Breast epithelium (tissue), 4 donors: ENCODE data around the gene MMP25. TPM values are rescaled to one million over a fixed set of nuclear protein-coding genes. Genes with fewer than 3 reads are reported as not detected.
"Not testable (repeated sequence)": the region's sequence is repeated elsewhere in the genome, so short reads cannot be mapped to it uniquely, and the experiment has no call there.

Experiments used
- DNase-seq, 2 donors: peaks; one replicate each; pipeline ENCODE4 v3.0.0-alpha.2; 2019; ENCODE audit warnings: low spot score in 2 of 2
- H3K27ac ChIP-seq, 2 donors: fragments of 200-600 bp; sonication (generic) in 1 of 2; one replicate each; pipeline ENCODE4 v1.5.1; 2016 to 2019; ENCODE audit warnings: mild to moderate bottlenecking in 1 of 2
- H3K27me3 ChIP-seq, 2 donors: fragments of 200-600 bp; sonication (generic) in 1 of 2; one replicate each; pipeline versions ENCODE4 v1.5.1 to v1.6.0; 2017 to 2019; ENCODE audit warnings: control low read depth in 1 of 2, mild to moderate bottlenecking in 1 of 2
- H3K36me3 ChIP-seq: fragments of 200-600 bp; one replicate; pipeline ENCODE4 v1.5.1; 2019
- H3K4me1 ChIP-seq, 2 donors: fragments of 200-600 bp; sonication (generic); one replicate each; pipeline ENCODE4 v1.5.1; 2016 to 2019; ENCODE audit warnings: control low read depth in 1 of 2
- H3K4me3 ChIP-seq, 3 donors: fragments of 200-600 bp; sonication (generic); 1 replicate in 2 of 3; 2 replicates in 1 of 3; pipeline ENCODE4 v1.5.1; 2016 to 2019; ENCODE audit warnings: mild to moderate bottlenecking in 3 of 3, moderate library complexity in 2 of 3
- H3K9me3 ChIP-seq, 2 donors: fragments of 200-600 bp; sonication (generic) in 1 of 2; one replicate each; pipeline ENCODE4 v1.5.1; 2016 to 2019; ENCODE audit warnings: control low read depth in 1 of 2
- POLR2A ChIP-seq: fragments of 450-650 bp; IDR thresholded peaks from one replicate; pipeline ENCODE4 v1.6.1; 2016; ENCODE audit warnings: antibody characterized with exemption, mild to moderate bottlenecking, moderate library complexity
- POLR2AphosphoS5 ChIP-seq, 3 donors: sonication (generic); formaldehyde crosslinking; IDR thresholded peaks; one replicate each; pipeline ENCODE4 v1.6.1; 2017; ENCODE audit warnings: antibody characterized with exemption in 3 of 3
- intact Hi-C: fragments of 100-400 bp; cut with DNase I; formaldehyde crosslinking; loops from one replicate; pipeline ENCODE4 v1.15.1; 2023; ENCODE audit warnings: low total_unique reads
- total RNA-seq, 3 donors: library from RNA; depleted of rRNA; stranded (reverse); fragments of >200 nt; gene quantifications; one replicate each; pipeline ENCODE4 v1.1.0, GENCODE V29; 2016
- TF ChIP-seq, protein P1 (sequence below), 3 donors: fragments of 450-650 bp; IDR thresholded peaks; one replicate each; pipeline ENCODE4 v1.5.1; 2016 to 2017; ENCODE audit warnings: antibody characterized with exemption in 3 of 3, mild to moderate bottlenecking in 3 of 3, moderate library complexity in 3 of 3

The MMP25 gene
- total RNA-seq, 3 donors from 2014 or later, result 0.59 to 1.1 (median 0.98) TPM

GRCh38 chr16:3070608-3071111 lies 24.3 kb downstream of the MMP25 start:
- no peaks in the 10 kb centered on the region for H3K27me3 ChIP-seq
- TF ChIP-seq, protein P1, sequence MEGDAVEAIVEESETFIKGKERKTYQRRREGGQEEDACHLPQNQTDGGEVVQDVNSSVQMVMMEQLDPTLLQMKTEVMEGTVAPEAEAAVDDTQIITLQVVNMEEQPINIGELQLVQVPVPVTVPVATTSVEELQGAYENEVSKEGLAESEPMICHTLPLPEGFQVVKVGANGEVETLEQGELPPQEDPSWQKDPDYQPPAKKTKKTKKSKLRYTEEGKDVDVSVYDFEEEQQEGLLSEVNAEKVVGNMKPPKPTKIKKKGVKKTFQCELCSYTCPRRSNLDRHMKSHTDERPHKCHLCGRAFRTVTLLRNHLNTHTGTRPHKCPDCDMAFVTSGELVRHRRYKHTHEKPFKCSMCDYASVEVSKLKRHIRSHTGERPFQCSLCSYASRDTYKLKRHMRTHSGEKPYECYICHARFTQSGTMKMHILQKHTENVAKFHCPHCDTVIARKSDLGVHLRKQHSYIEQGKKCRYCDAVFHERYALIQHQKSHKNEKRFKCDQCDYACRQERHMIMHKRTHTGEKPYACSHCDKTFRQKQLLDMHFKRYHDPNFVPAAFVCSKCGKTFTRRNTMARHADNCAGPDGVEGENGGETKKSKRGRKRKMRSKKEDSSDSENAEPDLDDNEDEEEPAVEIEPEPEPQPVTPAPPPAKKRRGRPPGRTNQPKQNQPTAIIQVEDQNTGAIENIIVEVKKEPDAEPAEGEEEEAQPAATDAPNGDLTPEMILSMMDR (IDR thresholded peaks at IDR 0.05), result no peak
- no peak for TF ChIP-seq POLR2AphosphoS5 (IDR thresholded peaks at IDR 0.05)
- TF ChIP-seq POLR2A, result no peak
- no peak overlapping the region for H3K27ac ChIP-seq
- intact Hi-C loops, result no loop called here
- H3K4me1 ChIP-seq, result no peaks in the 10 kb centered on the region
- no peaks in the 10 kb centered on the region for H3K36me3 ChIP-seq
- H3K4me3 ChIP-seq, result no peak overlapping the region
- no peaks in the 10 kb centered on the region for H3K9me3 ChIP-seq
- no peak for DNase-seq

DNA sequence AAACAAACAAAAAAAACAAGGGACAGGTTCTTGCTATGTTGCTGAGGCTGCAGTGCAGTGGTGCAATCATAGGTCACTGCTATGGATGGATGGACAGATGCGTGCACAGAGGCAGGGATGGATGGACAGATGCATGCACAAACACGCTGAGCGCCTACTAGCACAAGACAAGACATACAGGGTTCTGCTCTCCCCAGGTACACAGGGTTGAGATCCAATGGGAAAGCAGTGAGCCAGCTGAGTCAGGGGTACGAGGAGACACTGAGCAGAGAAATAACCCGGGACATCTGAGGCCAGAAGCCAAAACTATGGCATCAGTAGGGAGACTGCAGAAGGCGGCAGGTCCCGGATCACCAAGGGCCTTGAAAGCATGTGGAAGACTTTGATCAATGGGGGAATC lies 25.3 kb downstream of the MMP25 start:
- no peaks in the 10 kb centered on the region for H3K27me3 ChIP-seq
- intact Hi-C loops, result no loop called here
- H3K27ac ChIP-seq, result no peak overlapping the region
- no peak overlapping the region for H3K4me3 ChIP-seq
- no peaks in the 10 kb centered on the region for H3K4me1 ChIP-seq
- TF ChIP-seq, protein P1 (IDR thresholded peaks at IDR 0.05), result no peak
- TF ChIP-seq POLR2AphosphoS5 (IDR thresholded peaks at IDR 0.05) (no peak), POLR2A (no peak)
- DNase-seq, result no peak
- no peaks in the 10 kb centered on the region for H3K9me3 ChIP-seq
- H3K36me3 ChIP-seq, result no peaks in the 10 kb centered on the region

- H3K4me3 ChIP-seq, H3K27me3 ChIP-seq, H3K4me1 ChIP-seq, H3K27ac ChIP-seq, H3K9me3 ChIP-seq, intact Hi-C loops, DNase-seq, H3K36me3 ChIP-seq: not testable (repeated sequence)
These were observed 25.8 kb downstream of the MMP25 start for GRCh38 chr16:3072148-3072547.

DNA sequence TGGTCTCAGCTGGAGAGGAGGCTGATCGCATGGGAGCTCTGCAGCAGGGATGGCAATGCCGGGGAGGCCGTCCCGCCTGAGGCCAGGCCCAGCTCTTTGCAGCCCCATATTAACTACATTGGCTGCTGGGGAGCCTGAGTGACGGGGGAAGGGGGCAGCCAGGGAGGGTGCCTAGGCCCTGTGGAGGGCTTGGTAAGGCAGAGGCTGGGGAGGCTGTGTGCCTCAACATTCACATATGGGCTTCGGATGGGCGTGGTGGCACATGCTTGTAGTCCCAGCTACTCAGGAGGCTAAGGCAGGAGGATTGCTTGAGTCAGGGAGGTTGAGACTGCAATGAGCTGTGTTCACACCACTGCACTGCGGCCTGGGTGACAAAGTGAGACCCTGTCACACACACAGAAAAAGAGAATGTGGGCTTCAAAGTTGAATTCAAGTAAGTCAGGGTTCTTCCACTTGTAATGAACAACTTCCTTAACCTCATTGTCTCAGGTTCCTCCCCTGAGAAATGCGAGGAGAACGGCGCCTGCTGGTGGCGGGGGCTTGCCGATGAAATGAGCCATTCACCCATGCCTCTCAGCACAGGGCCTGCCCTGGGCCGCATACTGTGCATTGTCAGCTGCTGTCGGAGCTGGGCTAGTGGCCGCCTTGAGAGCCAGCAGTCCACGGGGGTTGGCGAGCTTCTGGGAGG lies 26.4 kb downstream of the MMP25 start:
- H3K27ac ChIP-seq, H3K4me3 ChIP-seq, H3K36me3 ChIP-seq, H3K27me3 ChIP-seq, intact Hi-C loops, H3K9me3 ChIP-seq, H3K4me1 ChIP-seq, DNase-seq: not testable (repeated sequence)

GRCh38 chr16:3073448-3073847 lies 27.1 kb downstream of the MMP25 start:
- no peak overlapping the region for H3K27ac ChIP-seq
- no peaks in the 10 kb centered on the region for H3K9me3 ChIP-seq
- DNase-seq, result no peak
- no peaks in the 10 kb centered on the region for H3K27me3 ChIP-seq
- intact Hi-C loops, result no loop called here
- H3K4me1 ChIP-seq, result no peaks in the 10 kb centered on the region
- H3K36me3 ChIP-seq, result no peaks in the 10 kb centered on the region
- TF ChIP-seq POLR2AphosphoS5 (IDR thresholded peaks at IDR 0.05), result no peak
- TF ChIP-seq, protein P1 (IDR thresholded peaks at IDR 0.05), result no peak
- no peak for TF ChIP-seq POLR2A
- H3K4me3 ChIP-seq, result no peak overlapping the region

- intact Hi-C loops, result no loop called here
These were observed 28.6 kb downstream of the MMP25 start for GRCh38 chr16:3074860-3075522.

More at GRCh38 chr16:3074860-3075522, 28.6 kb downstream of the MMP25 start:
- H3K27me3 ChIP-seq, result no peaks in the 10 kb centered on the region
- no peak overlapping the region for H3K4me3 ChIP-seq
- DNase-seq, result no peak
- no peaks in the 10 kb centered on the region for H3K4me1 ChIP-seq
- H3K27ac ChIP-seq, result no peak overlapping the region
- no peaks in the 10 kb centered on the region for H3K9me3 ChIP-seq
- TF ChIP-seq POLR2A (no peak), POLR2AphosphoS5 (IDR thresholded peaks at IDR 0.05) (no peak)
- TF ChIP-seq, protein P1 (IDR thresholded peaks at IDR 0.05), result no peak
- no peaks in the 10 kb centered on the region for H3K36me3 ChIP-seq
